Body of pancreas (tissue), 4 donors: ENCODE measurements around the gene OR10AD1. TPM values are rescaled to one million over a fixed set of nuclear protein-coding genes. Genes with fewer than 3 reads are reported as not detected.
"Not testable (repeated sequence)": the region's sequence is repeated elsewhere in the genome, so short reads cannot be mapped to it uniquely, and the experiment has no call there.

Experiments
- ATAC-seq: fragments of 150-250 bp; one replicate; pipeline ENCODE4 v1.9.1; 2016
- DNase-seq, 4 donors: peaks; one replicate each; pipeline ENCODE4 v3.0.0-alpha.2; 2019
- H3K27ac ChIP-seq, 4 donors: fragments of 200-600 bp; sonication (generic); 1 replicate in 3 of 4; 2 replicates in 1 of 4; pipeline versions ENCODE4 v1.5.1 to v1.6.1; 2016 to 2019; ENCODE audit warnings: mild to moderate bottlenecking in 1 of 4, mixed read lengths in 1 of 4, moderate library complexity in 1 of 4
- H3K27me3 ChIP-seq, 2 donors: fragments of 200-600 bp; sonication (generic); one replicate each; pipeline ENCODE4 v1.6.0; 2016; ENCODE audit warnings: mild to moderate bottlenecking in 1 of 2
- H3K36me3 ChIP-seq, 2 donors: fragments of 200-600 bp; sonication (generic); replicated peaks in 1 of 2; 2 replicates each; pipeline ENCODE4 v1.5.1; 2016; ENCODE audit warnings: low read depth in 2 of 2; ENCODE audit not compliant: insufficient read depth in 1 of 2
- H3K4me1 ChIP-seq: fragments of 200-600 bp; sonication (generic); one replicate; pipeline ENCODE4 v1.6.0; 2016
- H3K4me3 ChIP-seq, 2 donors: fragments of 200-600 bp; sonication (generic); 1 replicate in 1 of 2; 2 replicates in 1 of 2; pipeline ENCODE4 v1.5.1; 2016 to 2019
- H3K9me3 ChIP-seq, 3 donors: fragments of 200-600 bp; sonication (generic); 1 replicate in 2 of 3; 2 replicates in 1 of 3; pipeline ENCODE4 v1.5.1; 2016
- POLR2A ChIP-seq, 3 donors: fragments of 450-650 bp; IDR thresholded peaks; one replicate each; pipeline ENCODE4 v1.6.1; 2016; ENCODE audit warnings: antibody characterized with exemption in 3 of 3, mild to moderate bottlenecking in 2 of 3
- WGBS, 2 donors: methylation state at CpG; one replicate each; pipeline ENCODE4 v1.1.5; 2017; 5-methylcytosine and 5-hydroxymethylcytosine counted together
- intact Hi-C: fragments of 100-400 bp; cut with DNase I; formaldehyde crosslinking; loops from one replicate; pipeline ENCODE4 v1.15.1; 2023
- total RNA-seq, 2 donors: library from RNA; depleted of rRNA; stranded (reverse); fragments of >200 nt; gene quantifications; one replicate each; pipeline ENCODE4 v1.1.0, GENCODE V29; 2016
- TF ChIP-seq, protein P1 (sequence below), 7 experiments: fragments of 450-650 bp in 4 of 7; fragments of 200-600 bp in 3 of 7; sonication (generic) in 3 of 7; IDR thresholded peaks; one replicate each; pipeline ENCODE4 v1.5.1; 2016 to 2019; ENCODE audit warnings: antibody characterized with exemption in 7 of 7

Gene OR10AD1, protein sequence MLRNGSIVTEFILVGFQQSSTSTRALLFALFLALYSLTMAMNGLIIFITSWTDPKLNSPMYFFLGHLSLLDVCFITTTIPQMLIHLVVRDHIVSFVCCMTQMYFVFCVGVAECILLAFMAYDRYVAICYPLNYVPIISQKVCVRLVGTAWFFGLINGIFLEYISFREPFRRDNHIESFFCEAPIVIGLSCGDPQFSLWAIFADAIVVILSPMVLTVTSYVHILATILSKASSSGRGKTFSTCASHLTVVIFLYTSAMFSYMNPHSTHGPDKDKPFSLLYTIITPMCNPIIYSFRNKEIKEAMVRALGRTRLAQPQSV
- not detected for total RNA-seq

DNA sequence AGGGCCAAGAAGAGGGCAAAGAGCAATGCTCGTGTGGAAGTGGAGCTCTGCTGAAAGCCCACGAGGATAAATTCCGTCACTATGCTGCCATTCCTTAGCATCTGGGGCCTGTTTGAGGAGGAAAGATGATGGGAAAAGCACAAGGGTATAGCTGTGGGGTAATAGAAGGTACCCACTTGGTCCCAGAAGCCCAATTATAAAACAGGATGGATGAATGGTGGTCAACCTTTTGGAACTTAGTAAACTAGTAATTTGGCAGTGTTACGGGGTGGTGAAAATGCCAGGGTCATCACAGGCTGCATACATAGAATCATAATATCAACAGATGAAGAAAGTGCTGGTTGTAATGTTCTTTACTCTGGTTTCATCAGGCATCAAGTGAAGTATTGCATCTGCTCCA lies at the start of gene OR10AD1:
TSS of gene OR10AD1 (minus strand) at position 101 of the 400 bp plus-strand sequence. CDS start at position 101, 0 bp downstream.
- intact Hi-C loops: no loop called here
- ATAC-seq: no peak
- TF ChIP-seq, protein P1, sequence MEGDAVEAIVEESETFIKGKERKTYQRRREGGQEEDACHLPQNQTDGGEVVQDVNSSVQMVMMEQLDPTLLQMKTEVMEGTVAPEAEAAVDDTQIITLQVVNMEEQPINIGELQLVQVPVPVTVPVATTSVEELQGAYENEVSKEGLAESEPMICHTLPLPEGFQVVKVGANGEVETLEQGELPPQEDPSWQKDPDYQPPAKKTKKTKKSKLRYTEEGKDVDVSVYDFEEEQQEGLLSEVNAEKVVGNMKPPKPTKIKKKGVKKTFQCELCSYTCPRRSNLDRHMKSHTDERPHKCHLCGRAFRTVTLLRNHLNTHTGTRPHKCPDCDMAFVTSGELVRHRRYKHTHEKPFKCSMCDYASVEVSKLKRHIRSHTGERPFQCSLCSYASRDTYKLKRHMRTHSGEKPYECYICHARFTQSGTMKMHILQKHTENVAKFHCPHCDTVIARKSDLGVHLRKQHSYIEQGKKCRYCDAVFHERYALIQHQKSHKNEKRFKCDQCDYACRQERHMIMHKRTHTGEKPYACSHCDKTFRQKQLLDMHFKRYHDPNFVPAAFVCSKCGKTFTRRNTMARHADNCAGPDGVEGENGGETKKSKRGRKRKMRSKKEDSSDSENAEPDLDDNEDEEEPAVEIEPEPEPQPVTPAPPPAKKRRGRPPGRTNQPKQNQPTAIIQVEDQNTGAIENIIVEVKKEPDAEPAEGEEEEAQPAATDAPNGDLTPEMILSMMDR (IDR thresholded peaks at IDR 0.05): no peak
- no peak for TF ChIP-seq POLR2A (IDR thresholded peaks at IDR 0.05)
- Histone ChIP-seq H3K4me3 (no peak within 1 kb of the TSS), H3K9me3 (peaks cover 0 to 52% (median 0%) of the 10 kb centered on the region in 3 donors), H3K27me3 (no peaks in the 10 kb centered on the region), H3K27ac (no peak within 1 kb of the TSS), H3K4me1 (peaks cover 14% of the 10 kb centered on the region), H3K36me3 (no peaks in the 10 kb centered on the region)
- DNase-seq: no peak
- WGBS, 2 donors: 79 to 84% methylated on average over 4 of the region's 4 CpGs

DNA sequence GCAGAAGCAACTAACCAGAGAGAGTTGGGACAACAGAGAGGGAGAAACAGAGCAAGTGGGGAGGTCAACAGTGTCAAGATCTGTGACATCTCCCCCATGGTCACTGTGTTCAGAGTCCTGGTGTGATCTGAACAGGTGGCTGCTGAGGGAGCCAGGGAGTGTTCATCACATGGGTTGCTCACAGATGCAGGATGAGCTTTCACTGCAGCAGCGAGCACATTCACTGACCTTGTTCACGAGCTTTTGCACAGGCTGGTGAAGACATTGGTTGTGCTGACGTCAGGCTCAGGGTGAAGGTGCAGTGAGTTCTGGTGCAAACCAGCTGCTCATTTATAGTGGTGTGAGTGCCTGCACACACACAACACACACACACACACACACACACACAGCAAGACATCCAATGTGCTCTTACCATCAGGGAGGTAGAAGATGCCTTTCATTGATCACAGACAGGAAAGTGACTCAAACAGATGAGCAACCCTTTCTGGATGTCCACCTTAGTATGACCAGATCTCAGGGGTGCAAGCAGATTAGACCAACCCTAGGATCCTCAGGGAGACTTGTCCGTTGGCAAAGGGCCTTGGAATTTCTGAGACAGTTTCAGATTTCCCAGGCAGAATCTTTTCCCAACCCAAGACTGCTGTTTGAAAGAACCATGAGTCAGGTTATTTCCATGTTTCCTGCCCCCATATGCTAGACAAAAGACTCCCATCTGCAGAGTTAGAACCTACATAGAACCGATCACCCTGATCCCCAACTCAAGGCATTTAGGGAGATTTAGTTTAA lies 44.3 kb upstream of the OR10AD1 start:
- Histone ChIP-seq H3K36me3 (no peaks in the 10 kb centered on the region), H3K4me3 (no peak overlapping the region), H3K9me3 (peaks cover 0 to 7% (median 0%) of the 10 kb centered on the region in 3 donors), H3K27ac (no peak overlapping the region), H3K27me3 (peaks cover 0 to 5% of the 10 kb centered on the region in 2 donors), H3K4me1 (no peaks in the 10 kb centered on the region)
- 62 to 75% methylated on average over 5 of the region's 5 CpGs for WGBS, 2 donors
- ATAC-seq (no peak), DNase-seq (no peak)
- intact Hi-C loops: no loop called here
- TF ChIP-seq, protein P1 (IDR thresholded peaks at IDR 0.05): no peak
- TF ChIP-seq POLR2A (IDR thresholded peaks at IDR 0.05): no peak

DNA sequence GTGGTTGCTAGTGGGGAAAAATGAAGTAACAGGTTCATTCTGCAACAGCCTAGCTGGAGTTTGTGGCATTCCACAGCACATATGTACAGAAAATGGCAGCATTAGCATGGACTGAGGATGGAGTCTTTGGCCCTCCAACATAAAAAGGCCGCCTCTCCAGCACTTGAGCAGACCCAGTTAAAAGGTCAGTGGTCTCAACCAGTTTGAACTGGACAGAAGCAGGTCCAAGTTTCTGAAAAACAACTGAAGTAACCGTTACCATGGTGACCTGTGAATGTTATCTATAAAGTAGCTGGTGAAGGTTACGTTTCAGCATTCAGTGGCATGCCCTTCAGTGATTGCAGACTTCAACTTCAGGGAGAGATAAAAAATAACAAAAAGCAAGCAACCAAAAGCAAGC lies 34.1 kb upstream of the OR10AD1 start:
- TF ChIP-seq POLR2A (IDR thresholded peaks at IDR 0.05): no peak
- Histone ChIP-seq H3K9me3 (peaks cover 0 to 5% (median 0%) of the 10 kb centered on the region in 3 donors), H3K4me1 (no peaks in the 10 kb centered on the region), H3K27ac (no peak overlapping the region), H3K27me3 (no peaks in the 10 kb centered on the region), H3K4me3 (no peak overlapping the region), H3K36me3 (no peaks in the 10 kb centered on the region)
- ATAC-seq (no peak), DNase-seq (no peak)
- intact Hi-C loops: no loop called here
- WGBS, 2 donors: 28 to 31% methylated on average over 3 of the region's 3 CpGs

DNA sequence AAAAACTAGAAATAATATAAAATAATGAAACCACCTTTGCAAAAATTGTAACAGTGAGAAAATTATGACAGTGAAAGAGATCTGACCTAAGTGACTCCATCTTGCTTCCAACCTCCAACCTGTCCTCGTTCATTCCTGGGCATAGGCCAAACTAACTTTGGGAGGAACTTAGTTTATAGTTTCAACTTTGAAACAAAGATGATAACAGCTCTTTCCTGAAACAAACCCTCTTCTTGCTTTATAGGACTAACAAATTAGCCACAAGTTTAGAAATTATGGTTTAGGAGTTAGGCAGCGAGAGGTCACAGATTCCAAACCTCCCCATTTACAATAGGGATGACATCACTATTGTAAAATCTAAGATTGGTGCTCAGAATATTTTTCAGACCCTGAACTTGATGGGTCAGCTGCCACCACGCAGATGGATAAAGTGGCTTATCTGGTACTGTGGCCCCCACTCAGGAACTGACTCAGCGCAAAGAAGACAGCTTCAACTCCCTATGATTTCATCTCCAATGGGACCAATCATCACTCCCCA lies 32.8 kb upstream of the OR10AD1 start:
- H3K9me3 ChIP-seq: no peaks in the 10 kb centered on the region
- no peak for DNase-seq
- no peak for TF ChIP-seq POLR2A (IDR thresholded peaks at IDR 0.05)
- TF ChIP-seq, protein P1 (IDR thresholded peaks at IDR 0.05): no peak
- intact Hi-C loops: no loop called here
- H3K27me3 ChIP-seq: no peaks in the 10 kb centered on the region
- no peak overlapping the region for H3K27ac ChIP-seq
- no peaks in the 10 kb centered on the region for H3K4me1 ChIP-seq
- ATAC-seq: no peak
- H3K4me3 ChIP-seq: no peak overlapping the region
- WGBS, 2 donors: 70 to 76% methylated on average over 4 of the region's 4 CpGs
- no peaks in the 10 kb centered on the region for H3K36me3 ChIP-seq

DNA sequence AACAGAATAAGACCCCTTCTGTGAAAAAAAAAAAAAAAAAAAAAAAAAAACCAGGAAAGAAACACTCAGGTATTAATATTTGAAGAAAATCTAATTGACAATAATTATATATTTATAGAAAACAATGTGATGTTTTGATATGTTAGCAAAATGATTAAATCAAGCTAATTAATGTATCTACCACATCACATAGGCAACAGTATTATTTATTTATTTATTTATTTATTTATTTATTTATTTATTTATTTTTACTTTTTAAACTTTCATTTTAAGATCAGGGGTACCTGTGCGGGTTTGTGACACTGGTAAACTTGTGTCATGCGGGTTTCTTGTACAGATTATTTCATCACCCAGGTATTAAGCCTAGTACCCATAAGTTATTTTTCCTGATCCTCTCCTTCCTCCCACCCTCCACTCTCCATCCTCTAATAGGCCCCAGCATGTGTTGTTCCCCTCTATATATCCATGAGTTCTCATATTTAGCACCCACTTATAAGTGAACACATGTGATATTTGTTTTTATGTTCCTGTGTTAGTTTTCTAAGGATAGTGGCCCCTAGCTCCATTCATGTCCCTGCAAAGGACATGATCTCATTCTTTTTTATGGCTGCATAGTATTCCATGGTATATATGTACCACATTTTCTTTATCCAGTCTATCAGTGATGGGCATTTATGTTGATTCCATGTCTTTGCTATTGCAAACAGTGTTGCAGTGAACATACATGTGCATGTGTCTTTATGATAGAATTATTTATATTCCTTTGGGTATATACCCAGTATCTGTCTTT lies 28.3 kb upstream of the OR10AD1 start:
- H3K9me3 ChIP-seq, DNase-seq, ATAC-seq, H3K27me3 ChIP-seq, H3K27ac ChIP-seq, H3K4me3 ChIP-seq, intact Hi-C loops, H3K4me1 ChIP-seq, H3K36me3 ChIP-seq: not testable (repeated sequence)
- 85 to 100% methylated on average over 2 of the region's 2 CpGs for WGBS, 2 donors

DNA sequence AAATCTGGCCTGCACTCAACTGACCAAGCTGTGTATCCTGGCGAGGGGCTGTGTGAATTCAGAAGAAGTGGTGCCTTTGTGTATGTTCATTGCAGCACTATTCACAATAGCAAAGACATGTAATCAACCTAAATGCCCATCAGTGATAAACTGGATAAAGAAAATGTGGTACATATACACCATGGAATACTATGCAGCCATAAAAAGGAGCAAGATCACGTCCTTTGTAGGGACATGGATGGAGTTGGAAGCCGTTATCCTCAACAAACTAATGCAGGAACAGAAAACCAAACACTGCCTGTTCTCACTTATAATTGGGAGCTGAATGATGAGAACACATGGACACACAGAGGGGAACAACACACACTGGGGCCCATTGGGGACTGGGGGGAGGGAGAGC lies 21.4 kb upstream of the OR10AD1 start:
- WGBS, 2 donors: 71 to 81% methylated on average over 3 of the region's 3 CpGs
- H3K9me3 ChIP-seq, H3K36me3 ChIP-seq, H3K4me1 ChIP-seq, DNase-seq, H3K27me3 ChIP-seq, ATAC-seq, H3K27ac ChIP-seq, intact Hi-C loops, H3K4me3 ChIP-seq: not testable (repeated sequence)
